ENCODE data around the gene GPRC6A.

DNA sequence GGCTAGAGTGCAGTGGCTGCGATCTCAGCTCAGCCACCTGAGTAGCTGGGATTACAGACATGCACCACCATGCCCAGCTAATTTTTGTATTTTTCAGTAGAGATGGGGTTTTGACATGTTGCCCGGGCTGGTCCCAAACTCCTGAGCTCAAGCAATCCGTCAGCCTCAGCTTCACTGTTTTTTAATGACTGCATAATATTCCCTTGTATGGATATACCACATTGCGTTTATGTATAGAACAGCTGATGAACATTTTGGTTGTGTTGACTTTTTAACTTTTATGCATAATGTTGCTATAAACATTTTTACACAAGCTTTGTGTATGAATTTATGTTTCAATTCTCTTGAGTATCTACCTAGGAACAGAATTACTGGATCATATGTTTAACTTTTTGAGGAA, 43.9 kb upstream of the GPRC6A start:
- no peak for TF ChIP-seq POLR2AphosphoS5 (IDR thresholded peaks at IDR 0.05; ENCODE audit: borderline replicate concordance, low read depth, low read length)
- no peak for TF ChIP-seq EZH2 (IDR thresholded peaks at IDR 0.05)
- TF ChIP-seq FOXP2 (optimal IDR thresholded peaks at IDR 0.05; ENCODE audit: control extremely low read depth, extremely low read length, insufficient read depth) = no peak

Measured in SK-N-MC (cell line).